Right atrium auricular region (tissue), 2 donors: ENCODE measurements around the gene PHOX2A. TPM values are rescaled to one million over a fixed set of nuclear protein-coding genes. Genes with fewer than 3 reads are reported as not detected.

Experiments used
- DNase-seq: peaks from one replicate; pipeline ENCODE4 v3.0.0-alpha.2; 2019; ENCODE audit warnings: low spot score
- H3K27ac ChIP-seq, 2 donors: fragments of 200-600 bp; sonication (generic); 1 replicate in 1 of 2; 2 replicates in 1 of 2; pipeline ENCODE4 v1.5.1; 2016 to 2019
- H3K27me3 ChIP-seq, 2 donors: fragments of 200-600 bp; sonication (generic); one replicate each; pipeline versions ENCODE4 v1.5.1 to v1.6.0; 2017 to 2019
- H3K36me3 ChIP-seq: fragments of 200-600 bp; sonication (generic); one replicate; pipeline ENCODE4 v1.5.1; 2016
- H3K4me1 ChIP-seq, 2 donors: fragments of 200-600 bp; sonication (generic); one replicate each; pipeline versions ENCODE4 v1.5.1 to v1.6.0; 2017 to 2019
- H3K4me3 ChIP-seq, 2 donors: fragments of 200-600 bp; sonication (generic); 1 replicate in 1 of 2; 2 replicates in 1 of 2; pipeline ENCODE4 v1.5.1; 2017 to 2019; ENCODE audit warnings: mild to moderate bottlenecking in 1 of 2, moderate library complexity in 1 of 2
- H3K9me3 ChIP-seq, 2 donors: fragments of 200-600 bp; sonication (generic); one replicate each; pipeline ENCODE4 v1.5.1; 2019
- total RNA-seq, 2 donors: library from RNA; depleted of rRNA; stranded (reverse); fragments of >200 nt; gene quantifications; one replicate each; pipeline ENCODE4 v1.1.0, GENCODE V29; 2016
- TF ChIP-seq, protein P1 (sequence below), 2 donors: fragments of 200-600 bp; sonication (generic); IDR thresholded peaks; one replicate each; pipeline ENCODE4 v1.5.1; 2019; ENCODE audit warnings: antibody characterized with exemption in 2 of 2

The PHOX2A gene
- total RNA-seq, 2 donors from 2014 or later, result not detected

GRCh38 chr11:72195518-72196270 is 48.3 kb downstream of the PHOX2A start:
- no peak overlapping the region for H3K27ac ChIP-seq
- H3K27me3 ChIP-seq, result no peaks in the 10 kb centered on the region
- H3K9me3 ChIP-seq, result no peaks in the 10 kb centered on the region
- H3K36me3 ChIP-seq, result no peaks in the 10 kb centered on the region
- no peak overlapping the region for H3K4me3 ChIP-seq
- TF ChIP-seq, protein P1, sequence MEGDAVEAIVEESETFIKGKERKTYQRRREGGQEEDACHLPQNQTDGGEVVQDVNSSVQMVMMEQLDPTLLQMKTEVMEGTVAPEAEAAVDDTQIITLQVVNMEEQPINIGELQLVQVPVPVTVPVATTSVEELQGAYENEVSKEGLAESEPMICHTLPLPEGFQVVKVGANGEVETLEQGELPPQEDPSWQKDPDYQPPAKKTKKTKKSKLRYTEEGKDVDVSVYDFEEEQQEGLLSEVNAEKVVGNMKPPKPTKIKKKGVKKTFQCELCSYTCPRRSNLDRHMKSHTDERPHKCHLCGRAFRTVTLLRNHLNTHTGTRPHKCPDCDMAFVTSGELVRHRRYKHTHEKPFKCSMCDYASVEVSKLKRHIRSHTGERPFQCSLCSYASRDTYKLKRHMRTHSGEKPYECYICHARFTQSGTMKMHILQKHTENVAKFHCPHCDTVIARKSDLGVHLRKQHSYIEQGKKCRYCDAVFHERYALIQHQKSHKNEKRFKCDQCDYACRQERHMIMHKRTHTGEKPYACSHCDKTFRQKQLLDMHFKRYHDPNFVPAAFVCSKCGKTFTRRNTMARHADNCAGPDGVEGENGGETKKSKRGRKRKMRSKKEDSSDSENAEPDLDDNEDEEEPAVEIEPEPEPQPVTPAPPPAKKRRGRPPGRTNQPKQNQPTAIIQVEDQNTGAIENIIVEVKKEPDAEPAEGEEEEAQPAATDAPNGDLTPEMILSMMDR (IDR thresholded peaks at IDR 0.05), result no peak
- no peak for DNase-seq
- no peaks in the 10 kb centered on the region for H3K4me1 ChIP-seq

DNA sequence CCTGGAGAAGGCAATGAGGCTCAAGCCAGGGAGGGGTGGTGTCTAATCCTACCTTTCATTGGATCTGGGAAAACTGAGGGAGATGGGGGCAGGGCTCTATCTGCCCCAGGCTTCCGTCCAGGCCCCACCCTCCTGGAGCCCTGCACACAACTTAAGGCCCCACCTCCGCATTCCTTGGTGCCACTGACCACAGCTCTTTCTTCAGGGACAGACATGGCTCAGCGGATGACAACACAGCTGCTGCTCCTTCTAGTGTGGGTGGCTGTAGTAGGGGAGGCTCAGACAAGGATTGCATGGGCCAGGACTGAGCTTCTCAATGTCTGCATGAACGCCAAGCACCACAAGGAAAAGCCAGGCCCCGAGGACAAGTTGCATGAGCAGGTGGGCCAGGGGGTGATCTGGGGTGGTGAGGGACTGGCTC is 52.0 kb downstream of the PHOX2A start, which contains the start of gene FOLR1:
TSS of gene FOLR1 (plus strand) at position 180 of the 421 bp plus-strand sequence. CDS start at position 214, 34 bp downstream.
- H3K36me3 ChIP-seq, result no peaks in the 10 kb centered on the region
- no peak for DNase-seq
- TF ChIP-seq, protein P1 (IDR thresholded peaks at IDR 0.05), result no peak
- H3K9me3 ChIP-seq, result no peaks in the 10 kb centered on the region
- H3K27ac ChIP-seq, result no peak within 1 kb of the TSS
- no peaks in the 10 kb centered on the region for H3K27me3 ChIP-seq
- no peaks in the 10 kb centered on the region for H3K4me1 ChIP-seq
- no peak within 1 kb of the TSS for H3K4me3 ChIP-seq

DNA sequence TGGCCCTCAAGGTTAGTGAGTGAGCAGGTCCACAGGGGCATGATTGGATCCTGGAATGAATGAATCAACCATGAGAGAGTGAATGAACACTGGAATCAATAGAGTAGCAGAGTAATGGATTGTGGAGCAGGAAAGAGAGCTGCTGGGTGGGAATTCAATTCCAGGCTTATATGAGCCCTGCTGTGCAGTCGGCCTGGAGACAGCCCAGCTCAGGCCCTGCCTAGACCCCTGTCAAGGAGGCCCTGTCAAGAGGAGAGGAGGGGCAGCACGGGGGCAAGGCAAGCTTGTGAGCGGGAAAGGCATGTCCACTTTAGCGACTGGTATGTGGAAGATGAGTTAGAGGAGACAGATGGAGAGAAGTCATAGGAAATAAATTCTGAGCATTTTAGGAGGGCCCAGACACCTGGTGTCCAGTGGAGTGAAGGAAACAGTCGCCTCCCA is 53.3 kb downstream of the PHOX2A start:
- Histone ChIP-seq H3K27me3 (no peaks in the 10 kb centered on the region), H3K4me1 (no peaks in the 10 kb centered on the region), H3K27ac (no peak overlapping the region), H3K4me3 (no peak overlapping the region), H3K9me3 (no peaks in the 10 kb centered on the region), H3K36me3 (no peaks in the 10 kb centered on the region)
- TF ChIP-seq, protein P1 (IDR thresholded peaks at IDR 0.05), result no peak
- DNase-seq, result no peak

GRCh38 chr11:72189455-72190250 is 54.3 kb downstream of the PHOX2A start:
- H3K4me1 ChIP-seq, result no peaks in the 10 kb centered on the region
- TF ChIP-seq, protein P1 (IDR thresholded peaks at IDR 0.05), result no peak
- no peaks in the 10 kb centered on the region for H3K9me3 ChIP-seq
- H3K4me3 ChIP-seq, result no peak overlapping the region
- no peak for DNase-seq
- H3K27me3 ChIP-seq, result no peaks in the 10 kb centered on the region
- H3K27ac ChIP-seq, result no peak overlapping the region
- H3K36me3 ChIP-seq, result no peaks in the 10 kb centered on the region

Other genes starting within 250 kb of the PHOX2A start
- 1 to 10 TPM in 1 of 2 donors, under 1 TPM in 1; 0.59 to 3.0 TPM for gene IL18BP, start 245.3 kb downstream of the PHOX2A start, total RNA-seq
- gene NUMA1, start 163.6 kb downstream of the PHOX2A start, total RNA-seq, result 100 to 1,000 TPM; 102 to 130 TPM
- 1 to 10 TPM; 4.0 to 7.6 TPM for gene LRRC51, start 163.3 kb downstream of the PHOX2A start, total RNA-seq
- 100 to 1,000 TPM; 103 to 117 TPM for gene LAMTOR1, start 140.9 kb downstream of the PHOX2A start, total RNA-seq
- gene TOMT, start 138.3 kb downstream of the PHOX2A start, total RNA-seq, result not detected
- gene ANAPC15, start 131.5 kb downstream of the PHOX2A start, total RNA-seq, result 10 to 100 TPM; 26.4 to 30.0 TPM
- gene FOLR3, start 108.5 kb downstream of the PHOX2A start, total RNA-seq, result not detected
- gene FOLR1, start 52.0 kb downstream of the PHOX2A start, total RNA-seq, result not detected
- 10 to 100 TPM; 10.8 to 32.5 TPM for gene FOLR2, start 27.4 kb downstream of the PHOX2A start, total RNA-seq
- gene INPPL1, start 19.4 kb downstream of the PHOX2A start, total RNA-seq, result 10 to 100 TPM; 68.8 to 84.5 TPM
- gene CLPB, start 190.4 kb upstream of the PHOX2A start, total RNA-seq, result 10 to 100 TPM; 14.0 to 23.2 TPM